Gastroesophageal sphincter (tissue), 3 donors: ENCODE data around the gene WFIKKN2.

ENCODE experiments used
- EP300 ChIP-seq: sonication (generic); formaldehyde crosslinking; IDR thresholded peaks from one replicate; pipeline ENCODE4 v1.6.1; 2017; ENCODE audit warnings: antibody characterized with exemption, mild to moderate bottlenecking
- POLR2A ChIP-seq, 2 donors: fragments of 450-650 bp; IDR thresholded peaks; one replicate each; pipeline ENCODE4 v1.6.1; 2017; ENCODE audit warnings: antibody characterized with exemption in 2 of 2, mild to moderate bottlenecking in 2 of 2, moderate library complexity in 1 of 2
- TF ChIP-seq, protein P1 (sequence below), 4 experiments: fragments of 200-600 bp in 2 of 4; fragments of 450-650 bp in 2 of 4; sonication (generic) in 1 of 4; IDR thresholded peaks; one replicate each; pipeline ENCODE4 v1.5.1; 2017 to 2019; ENCODE audit warnings: antibody characterized with exemption in 4 of 4, mild to moderate bottlenecking in 2 of 4, moderate library complexity in 2 of 4

DNA sequence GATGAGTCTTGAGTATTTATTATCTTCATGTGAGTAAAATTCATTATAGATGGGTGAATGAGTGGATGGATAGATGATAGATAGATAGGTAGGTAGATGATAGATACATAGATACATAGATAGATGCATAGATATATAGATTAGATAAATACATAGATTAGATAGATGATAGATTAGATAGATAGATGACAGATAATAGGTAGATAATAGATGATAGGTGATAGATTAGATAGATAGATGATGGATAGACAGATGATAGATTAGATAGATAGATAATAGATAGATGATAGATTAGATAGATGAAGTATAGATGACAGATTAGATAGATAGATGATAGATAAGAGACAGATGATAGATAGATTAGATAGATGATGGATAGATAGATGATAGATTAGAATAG is 21.8 kb upstream of the WFIKKN2 start:
- TF ChIP-seq, protein P1, sequence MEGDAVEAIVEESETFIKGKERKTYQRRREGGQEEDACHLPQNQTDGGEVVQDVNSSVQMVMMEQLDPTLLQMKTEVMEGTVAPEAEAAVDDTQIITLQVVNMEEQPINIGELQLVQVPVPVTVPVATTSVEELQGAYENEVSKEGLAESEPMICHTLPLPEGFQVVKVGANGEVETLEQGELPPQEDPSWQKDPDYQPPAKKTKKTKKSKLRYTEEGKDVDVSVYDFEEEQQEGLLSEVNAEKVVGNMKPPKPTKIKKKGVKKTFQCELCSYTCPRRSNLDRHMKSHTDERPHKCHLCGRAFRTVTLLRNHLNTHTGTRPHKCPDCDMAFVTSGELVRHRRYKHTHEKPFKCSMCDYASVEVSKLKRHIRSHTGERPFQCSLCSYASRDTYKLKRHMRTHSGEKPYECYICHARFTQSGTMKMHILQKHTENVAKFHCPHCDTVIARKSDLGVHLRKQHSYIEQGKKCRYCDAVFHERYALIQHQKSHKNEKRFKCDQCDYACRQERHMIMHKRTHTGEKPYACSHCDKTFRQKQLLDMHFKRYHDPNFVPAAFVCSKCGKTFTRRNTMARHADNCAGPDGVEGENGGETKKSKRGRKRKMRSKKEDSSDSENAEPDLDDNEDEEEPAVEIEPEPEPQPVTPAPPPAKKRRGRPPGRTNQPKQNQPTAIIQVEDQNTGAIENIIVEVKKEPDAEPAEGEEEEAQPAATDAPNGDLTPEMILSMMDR (IDR thresholded peaks at IDR 0.05) = no peak
- no peak for TF ChIP-seq POLR2A (IDR thresholded peaks at IDR 0.05)
- TF ChIP-seq EP300 = no peak
